GM12878 (cell line): ENCODE measurements around the gene ATP13A5.

Source experiments
- CTCF ChIP-seq, 3 experiments: IDR thresholded peaks in 2 of 3; conservative IDR thresholded peaks in 1 of 3; 2 replicates each; pipeline ENCODE4 v1.5.1; 2011; ENCODE audit warnings: low read depth in 3 of 3, low read length in 3 of 3, mild to moderate bottlenecking in 3 of 3, control low read depth in 2 of 3, moderate library complexity in 2 of 3, inconsistent platforms in 1 of 3, mixed read lengths in 1 of 3; ENCODE audit not compliant: control insufficient read depth in 2 of 3, insufficient read depth in 1 of 3; ENCODE audit errors: extremely low read depth in 1 of 3
- RBBP5 ChIP-seq: fragments of 200-600 bp; sonication (generic); conservative IDR thresholded peaks from 2 replicates; pipeline ENCODE4 v1.6.1; 2016

DNA sequence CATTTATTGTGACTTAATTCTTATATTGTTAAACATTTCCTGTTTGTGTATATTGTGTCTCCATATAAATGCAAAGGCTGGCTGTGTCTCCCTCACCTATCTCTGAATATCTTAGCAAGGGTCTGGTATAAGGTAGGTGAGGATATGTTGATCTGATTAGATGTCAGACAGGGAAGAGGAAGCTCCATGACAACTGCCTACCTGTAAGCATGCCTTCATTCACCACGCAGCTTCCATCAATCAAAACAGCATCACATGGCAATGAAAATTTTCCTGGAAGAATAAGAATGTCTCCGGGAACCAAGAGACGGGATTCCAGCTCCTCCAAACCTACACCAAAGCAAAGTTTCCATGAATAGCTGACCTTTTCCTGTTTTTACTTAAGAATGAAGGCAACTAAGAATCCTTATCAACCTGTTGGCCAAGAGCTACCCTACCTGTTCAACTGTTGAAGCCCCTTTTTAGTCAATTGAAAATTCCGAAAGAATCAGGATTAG, 34.8 kb downstream of the ATP13A5 start:
- TF ChIP-seq RBBP5 = no peak
- no peak for TF ChIP-seq CTCF (IDR thresholded peaks at IDR 0.05 in 2 of 3, conservative IDR thresholded peaks at IDR 0.05 in 1 of 3; ENCODE audit: control insufficient read depth in 2 of 3, extremely low read depth in 1 of 3, insufficient read depth in 1 of 3, low read depth in 3 of 3, low read length in 3 of 3)
